ENCODE data around the gene CD164. TPM values are rescaled to one million over a fixed set of nuclear protein-coding genes. Genes with fewer than 3 reads are reported as not detected.
"Not testable (repeated sequence)": the region's sequence is repeated elsewhere in the genome, so short reads cannot be mapped to it uniquely, and the experiment has no call there.

CD164 gene
- total and polyA plus RNA-seq, 2 of the 4 experiments (the other 2 are of a cell fraction): 146 to 150 TPM

DNA sequence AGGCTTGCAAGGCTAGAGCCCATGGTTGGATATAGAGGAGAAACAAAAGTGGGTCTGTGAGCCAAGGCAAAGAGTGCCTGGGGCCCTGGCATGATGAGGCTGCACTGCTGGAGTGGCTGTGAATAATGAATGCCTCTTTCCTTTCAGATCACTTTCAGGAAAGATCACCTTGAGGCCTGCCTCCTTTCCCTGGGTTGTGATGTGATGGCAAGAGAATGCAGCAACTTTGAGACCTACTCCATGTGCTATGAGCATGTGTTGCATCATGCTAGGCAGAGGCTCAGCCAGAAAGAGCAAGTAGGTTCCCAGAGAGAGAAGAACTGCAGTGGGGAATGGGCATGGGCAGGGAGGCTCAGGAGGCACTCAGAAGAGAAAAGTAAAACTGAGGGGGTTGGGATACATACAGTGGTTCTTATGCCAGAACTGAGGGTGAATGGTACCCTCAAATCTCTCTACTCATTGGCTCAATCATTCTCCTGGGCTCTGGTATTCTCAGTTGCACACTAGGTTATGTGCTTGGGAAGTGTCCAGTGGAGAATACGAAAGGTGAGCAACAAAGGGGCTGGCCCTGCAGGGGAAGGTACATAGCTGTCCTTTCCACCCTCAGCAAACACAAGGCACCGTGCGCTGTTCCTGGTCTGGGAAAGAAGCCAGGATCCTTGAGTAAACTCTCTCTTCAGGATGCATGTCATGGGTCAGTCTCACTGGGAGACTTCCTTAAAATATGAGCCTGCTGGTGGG, 45.9 kb downstream of the CD164 start:
- DNase-seq (peak; percentile 56), ATAC-seq (ENCODE audit: low read depth) (peak; percentile 60)
- no peaks in the 10 kb centered on the region for H3K9me3 ChIP-seq (ENCODE audit: control insufficient read depth, insufficient read depth, low read length)
- no peak overlapping the region for H3K4me3 ChIP-seq (ENCODE audit: insufficient read depth, low read depth, low read length)
- no CpG with 5 or more reads among the region's 3 CpGs for WGBS, 2 experiments (ENCODE audit: extremely low coverage in 2 of 2, insufficient read length in 1 of 2)
- no peaks in the 10 kb centered on the region for H4K20me1 ChIP-seq (ENCODE audit: insufficient read depth, low read length)
- no peaks in the 10 kb centered on the region for H3K36me3 ChIP-seq (ENCODE audit: control insufficient read depth, insufficient read depth, low read length)
- H3K23ac ChIP-seq (ENCODE audit: low read depth, low read length): no peak overlapping the region
- POLR2A ChIA-PET (ENCODE audit: unreplicated experiment): no interaction called here
- H3K9ac ChIP-seq (ENCODE audit: low read depth, low read length): no peak overlapping the region
- H2BK15ac ChIP-seq (ENCODE audit: low read depth, low read length): no peak overlapping the region
- intact Hi-C loops (cut with micrococcal nuclease): no loop called here
- no peaks in the 10 kb centered on the region for H3K9me1 ChIP-seq (ENCODE audit: insufficient read depth, low read length)
- 0 out of 2 replicates have a peak, but pooled peaks cover 2% of the 10 kb centered on the region for H3K4me1 ChIP-seq (ENCODE audit: control insufficient read depth, insufficient read depth, low read length)
- H3K27ac ChIP-seq (ENCODE audit: insufficient read depth, low read length): no peak overlapping the region
- H3K18ac ChIP-seq (ENCODE audit: low read depth, low read length): no peak overlapping the region
- in situ Hi-C loops (cut with MboI; ENCODE audit: low sequenced_read_pairs): no loop called here
- TF ChIP-seq RFX5 (IDR thresholded peaks at IDR 0.05; ENCODE audit: low read depth, low read length): no peak
- TF ChIP-seq CEBPB (IDR thresholded peaks at IDR 0.05; ENCODE audit: low read depth, low read length): peak; percentile 76; the same call in 1 of the 2 replicates
- no peak overlapping the region for H3K4ac ChIP-seq (ENCODE audit: low read depth, low read length)
- no peak overlapping the region for H2AFZ ChIP-seq (replicated peaks; ENCODE audit: low read length, poor library complexity)
- no peak overlapping the region for H3K56ac ChIP-seq (ENCODE audit: extremely low read depth, insufficient read depth, low read length)
- H2BK120ac ChIP-seq (ENCODE audit: low read depth, low read length): no peak overlapping the region
- no peak overlapping the region for H2AK9ac ChIP-seq (replicated peaks; ENCODE audit: low read depth, low read length, poor library complexity)
- no peak overlapping the region for H2BK20ac ChIP-seq (ENCODE audit: low read depth, low read length)
- CTCF ChIA-PET: no interaction called here
- no peak overlapping the region for H2BK5ac ChIP-seq (ENCODE audit: low read depth, low read length, poor library complexity, severe bottlenecking)
- no peak overlapping the region for H3K4me2 ChIP-seq (ENCODE audit: low read depth, low read length)
- H4K5ac ChIP-seq (ENCODE audit: low read depth, low read length): no peak overlapping the region
- H3K79me1 ChIP-seq (ENCODE audit: low read depth in 1 of 2, low read length in 2 of 2): no peaks in the 10 kb centered on the region
- dilution Hi-C loops (cut with HindIII; ENCODE audit: low sequenced_read_pairs, unreplicated experiment): no loop called here
- no peak overlapping the region for H4K91ac ChIP-seq (ENCODE audit: insufficient read depth, low read depth, low read length)
- H4K8ac ChIP-seq (ENCODE audit: low read depth in 2 of 2, low read length in 2 of 2): no peak overlapping the region
- H2AK5ac ChIP-seq (ENCODE audit: low read depth, low read length): no peak overlapping the region
- H3K14ac ChIP-seq (replicated peaks; ENCODE audit: low read depth, low read length): no peak overlapping the region
- no TSS peak for BruUV-seq (replicated peaks)
- no peaks in the 10 kb centered on the region for H3K27me3 ChIP-seq (ENCODE audit: control insufficient read depth, insufficient read depth, low read length)

DNA sequence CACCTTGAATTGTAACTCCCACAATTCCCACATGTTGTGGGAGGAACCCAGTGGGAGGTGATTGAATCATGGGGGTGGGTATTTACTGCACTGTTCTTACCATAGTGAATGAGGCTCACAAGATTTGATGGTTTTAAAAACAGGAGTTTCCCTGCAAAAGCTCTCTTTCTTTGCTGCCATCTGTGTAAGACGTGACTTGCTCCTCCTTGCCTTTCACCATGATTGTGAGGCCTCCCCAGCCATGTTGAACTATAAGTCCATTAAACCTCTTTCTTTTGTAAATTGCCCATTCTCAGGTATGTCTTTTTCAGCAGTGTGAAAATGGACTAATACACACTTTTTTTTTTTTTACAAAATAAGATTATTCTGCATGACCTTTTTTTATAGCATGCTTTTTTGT, 48.4 kb downstream of the CD164 start:
- H4K20me1 ChIP-seq (ENCODE audit: insufficient read depth, low read length); CTCF ChIA-PET; H3K9me3 ChIP-seq (ENCODE audit: control insufficient read depth, insufficient read depth, low read length); H2AK9ac ChIP-seq (replicated peaks; ENCODE audit: low read depth, low read length, poor library complexity); H3K36me3 ChIP-seq (ENCODE audit: control insufficient read depth, insufficient read depth, low read length); H2BK20ac ChIP-seq (ENCODE audit: low read depth, low read length); H4K91ac ChIP-seq (ENCODE audit: insufficient read depth, low read depth, low read length); H3K4me1 ChIP-seq (ENCODE audit: control insufficient read depth, insufficient read depth, low read length); H4K8ac ChIP-seq (ENCODE audit: low read depth in 2 of 2, low read length in 2 of 2); intact Hi-C loops (cut with micrococcal nuclease); H3K56ac ChIP-seq (ENCODE audit: extremely low read depth, insufficient read depth, low read length); H2BK5ac ChIP-seq (ENCODE audit: low read depth, low read length, poor library complexity, severe bottlenecking); H3K79me1 ChIP-seq (ENCODE audit: low read depth in 1 of 2, low read length in 2 of 2); DNase-seq; H3K4me3 ChIP-seq (ENCODE audit: insufficient read depth, low read depth, low read length); H2BK120ac ChIP-seq (ENCODE audit: low read depth, low read length); in situ Hi-C loops (cut with MboI; ENCODE audit: low sequenced_read_pairs); H3K23ac ChIP-seq (ENCODE audit: low read depth, low read length); H3K18ac ChIP-seq (ENCODE audit: low read depth, low read length); POLR2A ChIA-PET (ENCODE audit: unreplicated experiment); H3K9ac ChIP-seq (ENCODE audit: low read depth, low read length); H3K14ac ChIP-seq (replicated peaks; ENCODE audit: low read depth, low read length); H3K9me1 ChIP-seq (ENCODE audit: insufficient read depth, low read length); H2AK5ac ChIP-seq (ENCODE audit: low read depth, low read length); H4K5ac ChIP-seq (ENCODE audit: low read depth, low read length); H2AFZ ChIP-seq (replicated peaks; ENCODE audit: low read length, poor library complexity); H3K27ac ChIP-seq (ENCODE audit: insufficient read depth, low read length); H3K4me2 ChIP-seq (ENCODE audit: low read depth, low read length); H3K4ac ChIP-seq (ENCODE audit: low read depth, low read length); ATAC-seq (ENCODE audit: low read depth); dilution Hi-C loops (cut with HindIII; ENCODE audit: low sequenced_read_pairs, unreplicated experiment); H3K27me3 ChIP-seq (ENCODE audit: control insufficient read depth, insufficient read depth, low read length); BruUV-seq (replicated peaks); H2BK15ac ChIP-seq (ENCODE audit: low read depth, low read length): not testable (repeated sequence)
- no CpG with 5 or more reads among the region's 1 CpG for WGBS, 2 experiments (ENCODE audit: extremely low coverage in 2 of 2, insufficient read length in 1 of 2)
